GM23338 (cell line): Measurements from ENCODE around the gene SOX9. TPM values are rescaled to one million over a fixed set of nuclear protein-coding genes. Genes with fewer than 3 reads are reported as not detected.

ENCODE experiments used
- ATAC-seq: fragments of 200-7000 bp; cut with Tn5 transposase; 3 replicates; pipeline ENCODE4 v1.9.1; 2020
- DNase-seq: peaks from one replicate; pipeline ENCODE4 v3.0.0-alpha.2; 2015; ENCODE audit warnings: low spot score
- H2AFZ ChIP-seq: fragments of 200-600 bp; sonication (generic); 2 replicates; pipeline ENCODE4 v1.8.0; 2016; ENCODE audit warnings: antibody characterized with exemption, mild to moderate bottlenecking, moderate library complexity
- H3F3A ChIP-seq: fragments of 200-600 bp; sonication (generic); replicated peaks from 2 replicates; pipeline ENCODE4 v1.8.0; 2017; ENCODE audit warnings: antibody characterized with exemption, mixed run types, low read depth
- H3K27ac ChIP-seq: fragments of 200-600 bp; sonication (generic); 2 replicates; pipeline ENCODE4 v1.6.1; 2016; ENCODE audit warnings: low read depth
- H3K27me3 ChIP-seq: fragments of 200-600 bp; sonication (generic); 2 replicates; pipeline ENCODE4 v1.8.0; 2016; ENCODE audit warnings: mild to moderate bottlenecking, mixed run types, moderate library complexity; ENCODE audit not compliant: insufficient read depth
- H3K36me3 ChIP-seq: fragments of 200-600 bp; sonication (generic); 2 replicates; pipeline ENCODE4 v1.8.0; 2016; ENCODE audit warnings: mild to moderate bottlenecking; ENCODE audit not compliant: insufficient read depth
- H3K4me1 ChIP-seq: fragments of 200-600 bp; sonication (generic); 2 replicates; pipeline ENCODE4 v1.8.0; 2016; ENCODE audit warnings: mild to moderate bottlenecking, moderate library complexity; ENCODE audit not compliant: insufficient read depth
- H3K4me2 ChIP-seq: fragments of 200-600 bp; sonication (generic); 2 replicates; pipeline ENCODE4 v1.7.1; 2017; ENCODE audit warnings: mixed run types
- H3K4me3 ChIP-seq: fragments of 200-600 bp; sonication (generic); 2 replicates; pipeline ENCODE4 v1.6.1; 2016; ENCODE audit warnings: mixed run types
- H3K79me2 ChIP-seq: fragments of 200-600 bp; sonication (generic); replicated peaks from 2 replicates; pipeline ENCODE4 v1.8.0; 2017; ENCODE audit warnings: mild to moderate bottlenecking; ENCODE audit not compliant: insufficient read depth
- H3K9me2 ChIP-seq: fragments of 200-600 bp; sonication (generic); 2 replicates; pipeline ENCODE4 v1.8.0; 2017; ENCODE audit not compliant: insufficient read depth
- H4K20me1 ChIP-seq: fragments of 200-600 bp; sonication (generic); replicated peaks from 2 replicates; pipeline ENCODE4 v1.8.0; 2017; ENCODE audit warnings: mild to moderate bottlenecking; ENCODE audit not compliant: insufficient read depth
- H3K27ac Mint-ChIP-seq: 2 replicates; pipeline ENCODE4 v1.8.0; 2020; ENCODE audit warnings: inconsistent platforms, mild to moderate bottlenecking, moderate library complexity, mixed read lengths
- H3K27me3 Mint-ChIP-seq: 3 replicates; pipeline ENCODE4 v1.8.0; 2022; ENCODE audit warnings: low read depth, mild to moderate bottlenecking, moderate library complexity, mixed read lengths, inconsistent platforms; ENCODE audit not compliant: insufficient read depth, poor library complexity
- H3K36me3 Mint-ChIP-seq: 3 replicates; pipeline ENCODE4 v1.8.0; 2021; ENCODE audit warnings: low read depth, mild to moderate bottlenecking, inconsistent platforms, moderate library complexity, mixed read lengths
- H3K4me1 Mint-ChIP-seq: 3 replicates; pipeline ENCODE4 v1.8.0; 2020; ENCODE audit warnings: mild to moderate bottlenecking, inconsistent platforms, mixed read lengths
- H3K4me3 Mint-ChIP-seq: 3 replicates; pipeline ENCODE4 v1.8.0; 2021; ENCODE audit warnings: moderate library complexity, mild to moderate bottlenecking, inconsistent platforms, mixed read lengths
- H3K9me3 Mint-ChIP-seq: 3 replicates; pipeline ENCODE4 v1.8.0; 2020; ENCODE audit warnings: moderate library complexity, mild to moderate bottlenecking, inconsistent platforms, mixed read lengths
- EZH2 ChIP-seq: fragments of 200-600 bp; sonication (generic); IDR thresholded peaks from one replicate; pipeline ENCODE4 v1.8.0; 2017; ENCODE audit warnings: antibody characterized with exemption, mild to moderate bottlenecking, low read depth; ENCODE audit not compliant: unreplicated experiment
- EZH2phosphoT487 ChIP-seq: fragments of 200-600 bp; sonication (generic); IDR thresholded peaks from one replicate; pipeline ENCODE4 v1.8.1; 2018; ENCODE audit warnings: antibody characterized with exemption; ENCODE audit not compliant: unreplicated experiment
- NANOG ChIP-seq: IDR thresholded peaks from 2 replicates; pipeline ENCODE4 v1.6.1; 2016; ENCODE audit warnings: antibody characterized with exemption, borderline replicate concordance
- POLR2AphosphoS5 ChIP-seq: IDR thresholded peaks from 2 replicates; pipeline ENCODE4 v1.6.1; 2016; ENCODE audit warnings: antibody characterized with exemption, low read depth
- STAT1 ChIP-seq: IDR thresholded peaks from one replicate; pipeline ENCODE4 v1.6.1; 2016; ENCODE audit warnings: antibody characterized with exemption; ENCODE audit not compliant: unreplicated experiment
- ZNF114 ChIP-seq: fragments of 250-450 bp; sonication (Bioruptor Pico); IDR thresholded peaks from 2 replicates; pipeline ENCODE4 v1.5.0; 2020; ENCODE audit warnings: mild to moderate bottlenecking, moderate library complexity
- polyA plus RNA-seq: library from polyadenylated mRNA; unstranded; fragments of >200 nt; fragmentation: Nextera tagmentation; extraction: Ambion mirVana; gene quantifications from 2 replicates; pipeline ENCODE4 v1.2.1, GENCODE V29; 2016
- total RNA-seq: library from RNA; depleted of rRNA; stranded (reverse); fragments of >200 nt; shearing (Covaris generic); gene quantifications from 2 replicates; pipeline ENCODE4 v1.2.3, GENCODE V29; 2014
- TF ChIP-seq, protein P1 (sequence below): fragments of 250-450 bp; sonication (Bioruptor Pico); IDR thresholded peaks from 2 replicates; pipeline ENCODE4 v1.5.0; 2020; ENCODE audit warnings: mild to moderate bottlenecking, moderate library complexity
- TF ChIP-seq, protein P2 (sequence below), 2 experiments: fragments of 200-600 bp in 1 of 2; sonication (generic) in 1 of 2; conservative IDR thresholded peaks; 2 replicates each; pipeline versions ENCODE4 v1.5.1 to v1.6.1; 2016 to 2017; ENCODE audit warnings: antibody characterized with exemption in 2 of 2, low read depth in 2 of 2, mild to moderate bottlenecking in 2 of 2, moderate library complexity in 1 of 2
- TF ChIP-seq, protein P3 (sequence below): IDR thresholded peaks from one replicate; pipeline ENCODE4 v1.6.1; 2018; ENCODE audit warnings: antibody characterized with exemption; ENCODE audit not compliant: unreplicated experiment

Gene SOX9
- total and polyA plus RNA-seq, 2 experiments from 2014 or later = 4.4 TPM

DNA sequence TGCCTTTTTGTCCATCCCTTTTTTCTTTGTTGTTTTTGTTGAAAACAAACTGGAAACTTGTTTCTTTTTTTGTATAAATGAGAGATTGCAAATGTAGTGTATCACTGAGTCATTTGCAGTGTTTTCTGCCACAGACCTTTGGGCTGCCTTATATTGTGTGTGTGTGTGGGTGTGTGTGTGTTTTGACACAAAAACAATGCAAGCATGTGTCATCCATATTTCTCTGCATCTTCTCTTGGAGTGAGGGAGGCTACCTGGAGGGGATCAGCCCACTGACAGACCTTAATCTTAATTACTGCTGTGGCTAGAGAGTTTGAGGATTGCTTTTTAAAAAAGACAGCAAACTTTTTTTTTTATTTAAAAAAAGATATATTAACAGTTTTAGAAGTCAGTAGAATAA is 4.9 kb downstream of the SOX9 start (continued):
- TF ChIP-seq, protein P1, sequence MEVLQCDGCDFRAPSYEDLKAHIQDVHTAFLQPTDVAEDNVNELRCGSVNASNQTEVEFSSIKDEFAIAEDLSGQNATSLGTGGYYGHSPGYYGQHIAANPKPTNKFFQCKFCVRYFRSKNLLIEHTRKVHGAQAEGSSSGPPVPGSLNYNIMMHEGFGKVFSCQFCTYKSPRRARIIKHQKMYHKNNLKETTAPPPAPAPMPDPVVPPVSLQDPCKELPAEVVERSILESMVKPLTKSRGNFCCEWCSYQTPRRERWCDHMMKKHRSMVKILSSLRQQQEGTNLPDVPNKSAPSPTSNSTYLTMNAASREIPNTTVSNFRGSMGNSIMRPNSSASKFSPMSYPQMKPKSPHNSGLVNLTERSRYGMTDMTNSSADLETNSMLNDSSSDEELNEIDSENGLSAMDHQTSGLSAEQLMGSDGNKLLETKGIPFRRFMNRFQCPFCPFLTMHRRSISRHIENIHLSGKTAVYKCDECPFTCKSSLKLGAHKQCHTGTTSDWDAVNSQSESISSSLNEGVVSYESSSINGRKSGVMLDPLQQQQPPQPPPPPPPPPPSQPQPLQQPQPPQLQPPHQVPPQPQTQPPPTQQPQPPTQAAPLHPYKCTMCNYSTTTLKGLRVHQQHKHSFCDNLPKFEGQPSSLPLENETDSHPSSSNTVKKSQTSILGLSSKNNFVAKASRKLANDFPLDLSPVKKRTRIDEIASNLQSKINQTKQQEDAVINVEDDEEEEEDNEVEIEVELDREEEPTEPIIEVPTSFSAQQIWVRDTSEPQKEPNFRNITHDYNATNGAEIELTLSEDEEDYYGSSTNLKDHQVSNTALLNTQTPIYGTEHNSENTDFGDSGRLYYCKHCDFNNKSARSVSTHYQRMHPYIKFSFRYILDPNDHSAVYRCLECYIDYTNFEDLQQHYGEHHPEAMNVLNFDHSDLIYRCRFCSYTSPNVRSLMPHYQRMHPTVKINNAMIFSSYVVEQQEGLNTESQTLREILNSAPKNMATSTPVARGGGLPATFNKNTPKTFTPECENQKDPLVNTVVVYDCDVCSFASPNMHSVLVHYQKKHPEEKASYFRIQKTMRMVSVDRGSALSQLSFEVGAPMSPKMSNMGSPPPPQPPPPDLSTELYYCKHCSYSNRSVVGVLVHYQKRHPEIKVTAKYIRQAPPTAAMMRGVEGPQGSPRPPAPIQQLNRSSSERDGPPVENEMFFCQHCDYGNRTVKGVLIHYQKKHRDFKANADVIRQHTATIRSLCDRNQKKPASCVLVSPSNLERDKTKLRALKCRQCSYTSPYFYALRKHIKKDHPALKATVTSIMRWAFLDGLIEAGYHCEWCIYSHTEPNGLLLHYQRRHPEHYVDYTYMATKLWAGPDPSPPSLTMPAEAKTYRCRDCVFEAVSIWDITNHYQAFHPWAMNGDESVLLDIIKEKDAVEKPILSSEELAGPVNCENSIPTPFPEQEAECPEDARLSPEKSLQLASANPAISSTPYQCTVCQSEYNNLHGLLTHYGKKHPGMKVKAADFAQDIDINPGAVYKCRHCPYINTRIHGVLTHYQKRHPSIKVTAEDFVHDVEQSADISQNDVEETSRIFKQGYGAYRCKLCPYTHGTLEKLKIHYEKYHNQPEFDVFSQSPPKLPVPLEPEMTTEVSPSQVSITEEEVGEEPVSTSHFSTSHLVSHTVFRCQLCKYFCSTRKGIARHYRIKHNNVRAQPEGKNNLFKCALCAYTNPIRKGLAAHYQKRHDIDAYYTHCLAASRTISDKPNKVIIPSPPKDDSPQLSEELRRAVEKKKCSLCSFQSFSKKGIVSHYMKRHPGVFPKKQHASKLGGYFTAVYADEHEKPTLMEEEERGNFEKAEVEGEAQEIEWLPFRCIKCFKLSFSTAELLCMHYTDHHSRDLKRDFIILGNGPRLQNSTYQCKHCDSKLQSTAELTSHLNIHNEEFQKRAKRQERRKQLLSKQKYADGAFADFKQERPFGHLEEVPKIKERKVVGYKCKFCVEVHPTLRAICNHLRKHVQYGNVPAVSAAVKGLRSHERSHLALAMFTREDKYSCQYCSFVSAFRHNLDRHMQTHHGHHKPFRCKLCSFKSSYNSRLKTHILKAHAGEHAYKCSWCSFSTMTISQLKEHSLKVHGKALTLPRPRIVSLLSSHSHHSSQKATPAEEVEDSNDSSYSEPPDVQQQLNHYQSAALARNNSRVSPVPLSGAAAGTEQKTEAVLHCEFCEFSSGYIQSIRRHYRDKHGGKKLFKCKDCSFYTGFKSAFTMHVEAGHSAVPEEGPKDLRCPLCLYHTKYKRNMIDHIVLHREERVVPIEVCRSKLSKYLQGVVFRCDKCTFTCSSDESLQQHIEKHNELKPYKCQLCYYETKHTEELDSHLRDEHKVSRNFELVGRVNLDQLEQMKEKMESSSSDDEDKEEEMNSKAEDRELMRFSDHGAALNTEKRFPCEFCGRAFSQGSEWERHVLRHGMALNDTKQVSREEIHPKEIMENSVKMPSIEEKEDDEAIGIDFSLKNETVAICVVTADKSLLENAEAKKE (CRISPR knock-in tag) = no peak
- TF ChIP-seq, protein P2, sequence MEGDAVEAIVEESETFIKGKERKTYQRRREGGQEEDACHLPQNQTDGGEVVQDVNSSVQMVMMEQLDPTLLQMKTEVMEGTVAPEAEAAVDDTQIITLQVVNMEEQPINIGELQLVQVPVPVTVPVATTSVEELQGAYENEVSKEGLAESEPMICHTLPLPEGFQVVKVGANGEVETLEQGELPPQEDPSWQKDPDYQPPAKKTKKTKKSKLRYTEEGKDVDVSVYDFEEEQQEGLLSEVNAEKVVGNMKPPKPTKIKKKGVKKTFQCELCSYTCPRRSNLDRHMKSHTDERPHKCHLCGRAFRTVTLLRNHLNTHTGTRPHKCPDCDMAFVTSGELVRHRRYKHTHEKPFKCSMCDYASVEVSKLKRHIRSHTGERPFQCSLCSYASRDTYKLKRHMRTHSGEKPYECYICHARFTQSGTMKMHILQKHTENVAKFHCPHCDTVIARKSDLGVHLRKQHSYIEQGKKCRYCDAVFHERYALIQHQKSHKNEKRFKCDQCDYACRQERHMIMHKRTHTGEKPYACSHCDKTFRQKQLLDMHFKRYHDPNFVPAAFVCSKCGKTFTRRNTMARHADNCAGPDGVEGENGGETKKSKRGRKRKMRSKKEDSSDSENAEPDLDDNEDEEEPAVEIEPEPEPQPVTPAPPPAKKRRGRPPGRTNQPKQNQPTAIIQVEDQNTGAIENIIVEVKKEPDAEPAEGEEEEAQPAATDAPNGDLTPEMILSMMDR (conservative IDR thresholded peaks at IDR 0.05; ENCODE audit: low read depth in 2 of 2) = no peak
- TF ChIP-seq NANOG (no peak), EZH2phosphoT487 (no peak)

DNA sequence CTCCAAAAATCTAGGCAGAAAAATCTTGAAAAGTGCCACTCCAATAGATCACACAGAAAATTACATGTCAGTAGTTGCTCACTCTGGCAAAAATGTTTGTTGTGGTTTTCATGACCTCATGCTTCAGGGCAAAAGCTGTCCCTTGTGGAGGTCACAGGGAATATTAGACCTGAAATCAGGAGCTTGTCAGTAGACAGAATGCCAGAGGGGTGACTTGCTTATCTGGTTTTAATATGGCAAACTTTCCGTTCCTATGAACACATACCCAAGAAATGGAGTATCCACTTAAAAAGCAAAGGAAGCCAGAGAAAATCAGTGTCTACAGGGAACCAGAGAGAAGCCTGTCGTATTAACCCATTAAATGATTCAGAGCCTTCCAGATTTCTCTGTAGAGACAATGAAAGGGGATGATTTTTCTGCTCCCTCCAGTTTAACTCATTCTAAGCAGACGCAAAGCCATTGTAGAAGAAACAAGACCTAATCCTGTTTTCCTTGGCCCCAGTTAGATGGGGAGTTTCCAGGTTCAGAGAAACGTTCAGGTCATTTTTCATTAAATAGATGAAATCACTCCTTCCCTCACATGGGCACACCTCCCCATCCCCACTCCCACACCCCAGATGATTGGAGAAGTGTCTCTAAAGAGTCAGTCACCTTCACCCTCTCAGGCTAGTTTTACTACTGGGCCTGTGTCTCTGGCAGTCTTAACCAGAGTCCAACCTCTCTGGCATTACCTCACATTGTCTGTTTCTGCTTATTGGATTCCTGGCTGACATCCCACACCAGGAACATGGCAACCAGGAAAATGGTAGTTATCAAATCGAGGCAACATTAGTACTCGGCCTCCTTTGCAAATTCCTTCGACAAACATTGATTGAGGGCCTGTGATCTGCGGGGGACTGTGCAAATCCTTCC is 6.0 kb downstream of the SOX9 start:
- H3K27ac Mint-ChIP-seq = no peak overlapping the region; the same call in 1 of the 2 replicates
- 0 out of 2 replicates have a peak, but pooled peaks cover 7% of the 10 kb centered on the region for H3K79me2 ChIP-seq
- H3K36me3 Mint-ChIP-seq = peaks cover 22% of the 10 kb centered on the region
- H3F3A ChIP-seq = no peaks in the 10 kb centered on the region
- H3K27me3 Mint-ChIP-seq = peaks cover 9% of the 10 kb centered on the region
- no peak overlapping the region for H3K4me3 Mint-ChIP-seq
- peaks cover 59% of the 10 kb centered on the region for H3K4me1 ChIP-seq
- H3K9me3 Mint-ChIP-seq = 0 out of 3 replicates have a peak, but pooled peaks cover 3% of the 10 kb centered on the region
- DNase-seq = no peak
- H3K4me2 ChIP-seq = peak overlapping the region; percentile 56; the same call in 1 of the 2 replicates
- H4K20me1 ChIP-seq = no peaks in the 10 kb centered on the region
- peak overlapping the region; percentile 5; the same call in 1 of the 2 replicates for H3K27ac ChIP-seq
- H3K9me2 ChIP-seq = peaks cover 5% of the 10 kb centered on the region; the same call in 1 of the 2 replicates
- peaks cover 32% of the 10 kb centered on the region for H3K27me3 ChIP-seq
- peaks cover 42% of the 10 kb centered on the region for H3K4me1 Mint-ChIP-seq
- H2AFZ ChIP-seq = 0 out of 2 replicates have a peak overlapping the region, but pooled peaks have one; percentile 3
- H3K4me3 ChIP-seq = no peak overlapping the region
- no peaks in the 10 kb centered on the region; the same call in 1 of the 2 replicates for H3K36me3 ChIP-seq
- no peak for ATAC-seq
- TF ChIP-seq, protein P3, sequence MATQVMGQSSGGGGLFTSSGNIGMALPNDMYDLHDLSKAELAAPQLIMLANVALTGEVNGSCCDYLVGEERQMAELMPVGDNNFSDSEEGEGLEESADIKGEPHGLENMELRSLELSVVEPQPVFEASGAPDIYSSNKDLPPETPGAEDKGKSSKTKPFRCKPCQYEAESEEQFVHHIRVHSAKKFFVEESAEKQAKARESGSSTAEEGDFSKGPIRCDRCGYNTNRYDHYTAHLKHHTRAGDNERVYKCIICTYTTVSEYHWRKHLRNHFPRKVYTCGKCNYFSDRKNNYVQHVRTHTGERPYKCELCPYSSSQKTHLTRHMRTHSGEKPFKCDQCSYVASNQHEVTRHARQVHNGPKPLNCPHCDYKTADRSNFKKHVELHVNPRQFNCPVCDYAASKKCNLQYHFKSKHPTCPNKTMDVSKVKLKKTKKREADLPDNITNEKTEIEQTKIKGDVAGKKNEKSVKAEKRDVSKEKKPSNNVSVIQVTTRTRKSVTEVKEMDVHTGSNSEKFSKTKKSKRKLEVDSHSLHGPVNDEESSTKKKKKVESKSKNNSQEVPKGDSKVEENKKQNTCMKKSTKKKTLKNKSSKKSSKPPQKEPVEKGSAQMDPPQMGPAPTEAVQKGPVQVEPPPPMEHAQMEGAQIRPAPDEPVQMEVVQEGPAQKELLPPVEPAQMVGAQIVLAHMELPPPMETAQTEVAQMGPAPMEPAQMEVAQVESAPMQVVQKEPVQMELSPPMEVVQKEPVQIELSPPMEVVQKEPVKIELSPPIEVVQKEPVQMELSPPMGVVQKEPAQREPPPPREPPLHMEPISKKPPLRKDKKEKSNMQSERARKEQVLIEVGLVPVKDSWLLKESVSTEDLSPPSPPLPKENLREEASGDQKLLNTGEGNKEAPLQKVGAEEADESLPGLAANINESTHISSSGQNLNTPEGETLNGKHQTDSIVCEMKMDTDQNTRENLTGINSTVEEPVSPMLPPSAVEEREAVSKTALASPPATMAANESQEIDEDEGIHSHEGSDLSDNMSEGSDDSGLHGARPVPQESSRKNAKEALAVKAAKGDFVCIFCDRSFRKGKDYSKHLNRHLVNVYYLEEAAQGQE = no peak
- TF ChIP-seq EZH2 (no peak), POLR2AphosphoS5 (no peak), EZH2phosphoT487 (no peak), NANOG (no peak), STAT1 (no peak), ZNF114 (CRISPR knock-in tag) (no peak)
